HepG2 (cell line): ENCODE data around the gene SPINDOC. TPM values are rescaled to one million over a fixed set of nuclear protein-coding genes. Genes with fewer than 3 reads are reported as not detected.

Experiments
- ELF1 ChIP-seq: sonication (generic); formaldehyde crosslinking; IDR thresholded peaks from 2 replicates; pipeline ENCODE4 v1.4.0; 2020; ENCODE audit warnings: missing genetic modification reagents
- ELK4 ChIP-seq: sonication (generic); formaldehyde crosslinking; IDR thresholded peaks from 2 replicates; pipeline ENCODE4 v1.9.0; 2021; ENCODE audit warnings: missing genetic modification reagents, borderline replicate concordance
- EP300 ChIP-seq, 3 experiments: sonication (generic) in 1 of 3; formaldehyde crosslinking in 1 of 3; IDR thresholded peaks; 2 replicates each; pipeline versions ENCODE4 v1.5.1 to v1.6.1; 2011 to 2020; ENCODE audit warnings: low read depth in 2 of 3, low read length in 2 of 3, borderline replicate concordance in 1 of 3, improper control_type of control experiment in 1 of 3, mild to moderate bottlenecking in 1 of 3, missing genetic modification reagents in 1 of 3, moderate library complexity in 1 of 3
- GLMP ChIP-seq: sonication (generic); formaldehyde crosslinking; IDR thresholded peaks from 2 replicates; pipeline ENCODE4 v1.9.0; 2021; ENCODE audit warnings: missing genetic modification reagents, mild to moderate bottlenecking, borderline replicate concordance
- HBP1 ChIP-seq: IDR thresholded peaks from 2 replicates; pipeline ENCODE4 v1.6.1; 2016; ENCODE audit warnings: low read depth, control low read depth
- HMGXB4 ChIP-seq, 2 experiments: sonication (generic) in 1 of 2; formaldehyde crosslinking in 1 of 2; IDR thresholded peaks; 2 replicates each; pipeline versions ENCODE4 v1.4.0 to v1.6.1; 2018 to 2020; ENCODE audit warnings: missing genetic modification reagents in 2 of 2, borderline replicate concordance in 1 of 2, low read depth in 1 of 2, mild to moderate bottlenecking in 1 of 2, missing biosample characterization in 1 of 2
- KLF11 ChIP-seq: IDR thresholded peaks from 2 replicates; pipeline ENCODE4 v1.6.1; 2016; ENCODE audit warnings: missing compliant biosample characterization
- KLF9 ChIP-seq: IDR thresholded peaks from 2 replicates; pipeline ENCODE4 v1.6.1; 2016; ENCODE audit warnings: low read depth
- MTF2 ChIP-seq: sonication (generic); formaldehyde crosslinking; IDR thresholded peaks from 2 replicates; pipeline ENCODE4 v1.5.0; 2020; ENCODE audit warnings: missing genetic modification reagents, borderline replicate concordance
- NCOR1 ChIP-seq: fragments of 200-600 bp; sonication (generic); IDR thresholded peaks from 2 replicates; pipeline ENCODE4 v1.7.0; 2017; ENCODE audit warnings: antibody characterized with exemption, low read length, borderline replicate concordance
- POLR2A ChIP-seq, 2 experiments: IDR thresholded peaks; 2 replicates each; pipeline ENCODE4 v1.6.1; 2011; ENCODE audit warnings: low read depth in 2 of 2, low read length in 2 of 2, mild to moderate bottlenecking in 1 of 2, moderate library complexity in 1 of 2; ENCODE audit not compliant: insufficient read depth in 1 of 2
- RBM22 ChIP-seq: fragments of 200-400 bp; formaldehyde crosslinking; optimal IDR thresholded peaks from 2 replicates; pipeline ENCODE3; 2017; ENCODE audit warnings: mild to moderate bottlenecking, low read length, moderate library complexity
- TAF1 ChIP-seq: sonication (generic); formaldehyde crosslinking; IDR thresholded peaks from 2 replicates; pipeline ENCODE4 v1.4.0; 2020; ENCODE audit warnings: missing genetic modification reagents
- TFDP1 ChIP-seq: IDR thresholded peaks from 2 replicates; pipeline ENCODE4 v1.6.1; 2016; ENCODE audit warnings: missing compliant biosample characterization, missing genetic modification reagents, borderline replicate concordance
- ZBTB14 ChIP-seq: sonication (generic); formaldehyde crosslinking; IDR thresholded peaks from 2 replicates; pipeline ENCODE4 v1.4.0; 2020; ENCODE audit warnings: missing genetic modification reagents
- ZC3H13 ChIP-seq: sonication (generic); formaldehyde crosslinking; IDR thresholded peaks from 2 replicates; pipeline ENCODE4 v1.8.1; 2023; ENCODE audit warnings: mild to moderate bottlenecking, missing genetic modification reagents, moderate library complexity
- ZMYM3 ChIP-seq: sonication (generic); formaldehyde crosslinking; IDR thresholded peaks from 2 replicates; pipeline ENCODE4 v1.5.1; 2020; ENCODE audit warnings: mild to moderate bottlenecking, missing genetic modification reagents
- ZNF580 ChIP-seq: IDR thresholded peaks from 2 replicates; pipeline ENCODE4 v1.6.1; 2016; ENCODE audit warnings: low read depth, borderline replicate concordance
- ZNF670 ChIP-seq: sonication (generic); formaldehyde crosslinking; IDR thresholded peaks from 2 replicates; pipeline ENCODE4 v1.8.0; 2022; ENCODE audit warnings: mild to moderate bottlenecking, missing genetic modification reagents, borderline replicate concordance
- ZNF792 ChIP-seq: IDR thresholded peaks from 2 replicates; pipeline ENCODE4 v1.6.1; 2016
- polyA plus RNA-seq, 8 experiments: library from polyadenylated mRNA; depleted of rRNA in 3 of 8; stranded (reverse) in 7 of 8; unstranded in 1 of 8; fragments of >200 nt; fragmentation: Illumina TruSeq in 4 of 8; extraction: Trizol in 4 of 8; gene quantifications; 2 replicates each; pipeline versions ENCODE4 v1.2.1 to v1.2.3, GENCODE V29; 2011 to 2016; ENCODE audit warnings: low read depth in 4 of 8, missing spikeins in 1 of 8, mixed read lengths in 1 of 8; ENCODE audit not compliant: insufficient read depth in 1 of 8
- total RNA-seq, 5 experiments: library from RNA; depleted of rRNA; stranded (reverse); fragments of >200 nt; fragmentation: Illumina TruSeq; extraction: Trizol; gene quantifications; 2 replicates each; pipeline ENCODE4 v1.2.3, GENCODE V29; 2016; ENCODE audit warnings: low read depth in 1 of 5

SPINDOC gene
- total and polyA plus RNA-seq, 2 of the 13 experiments (the other 11 are each of a cell fraction or from before 2014, with no cell fraction given), result 21.4 to 29.9 TPM

GRCh38 chr11:63862923-63863322 lies 49.7 kb downstream of the SPINDOC start (continued):
- TF ChIP-seq EP300 (IDR thresholded peaks at IDR 0.05; ENCODE audit: low read depth in 2 of 2, low read length in 2 of 2) (no peak), EP300 (CRISPR knock-in tag; IDR thresholded peaks at IDR 0.05; ENCODE audit: borderline replicate concordance) (no peak), ZBTB14 (CRISPR knock-in tag) (no peak), ELF1 (CRISPR knock-in tag) (peak; percentile 79), ZNF580 (CRISPR knock-in tag) (0 out of 2 replicates have a peak, but pooled peaks have one; percentile 25), TFDP1 (peak; percentile 31; the same call in 1 of the 2 replicates), ZNF670 (CRISPR knock-in tag) (no peak), HMGXB4 (CRISPR knock-in tag; IDR thresholded peaks at IDR 0.05; ENCODE audit: borderline replicate concordance in 1 of 2, low read depth in 1 of 2) (0 out of 4 replicates have a peak, but pooled peaks of 1 of the 2 experiments have one; percentile 31), NCOR1 (no peak), ZC3H13 (no peak), HBP1 (CRISPR knock-in tag) (no peak), ZMYM3 (peak; percentile 66; the same call in 1 of the 2 replicates), MTF2 (CRISPR knock-in tag) (no peak), ZNF792 (CRISPR knock-in tag) (peak; percentile 42; the same call in 1 of the 2 replicates), KLF11 (CRISPR knock-in tag) (no peak), TAF1 (CRISPR knock-in tag) (no peak), RBM22 (no peak), KLF9 (no peak), ELK4 (no peak), POLR2A (IDR thresholded peaks at IDR 0.05; ENCODE audit: insufficient read depth in 1 of 2, low read depth in 2 of 2, low read length in 2 of 2) (no peak), GLMP (CRISPR knock-in tag) (no peak)
